Measurements from ENCODE around the gene GJD3.
"Not testable (repeated sequence)": the region's sequence is repeated elsewhere in the genome, so short reads cannot be mapped to it uniquely, and the experiment has no call there.

The GJD3 gene, protein sequence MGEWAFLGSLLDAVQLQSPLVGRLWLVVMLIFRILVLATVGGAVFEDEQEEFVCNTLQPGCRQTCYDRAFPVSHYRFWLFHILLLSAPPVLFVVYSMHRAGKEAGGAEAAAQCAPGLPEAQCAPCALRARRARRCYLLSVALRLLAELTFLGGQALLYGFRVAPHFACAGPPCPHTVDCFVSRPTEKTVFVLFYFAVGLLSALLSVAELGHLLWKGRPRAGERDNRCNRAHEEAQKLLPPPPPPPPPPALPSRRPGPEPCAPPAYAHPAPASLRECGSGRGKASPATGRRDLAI

GRCh38 chr17:40364121-40364861, at the start of gene GJD3:
GJD3 (minus strand) TSS chr17:40364737; CDS start chr17:40363815, 922 bp downstream.
- in situ Hi-C loops (cut with HindIII; ENCODE audit: low sequenced_read_pairs): no loop called here
- H3K4me3 ChIP-seq (ENCODE audit: low read depth, low read length): peak within 1 kb of the TSS; percentile 40
- no peak for DNase-seq (ENCODE audit: low read depth)
- TF ChIP-seq, protein P1, sequence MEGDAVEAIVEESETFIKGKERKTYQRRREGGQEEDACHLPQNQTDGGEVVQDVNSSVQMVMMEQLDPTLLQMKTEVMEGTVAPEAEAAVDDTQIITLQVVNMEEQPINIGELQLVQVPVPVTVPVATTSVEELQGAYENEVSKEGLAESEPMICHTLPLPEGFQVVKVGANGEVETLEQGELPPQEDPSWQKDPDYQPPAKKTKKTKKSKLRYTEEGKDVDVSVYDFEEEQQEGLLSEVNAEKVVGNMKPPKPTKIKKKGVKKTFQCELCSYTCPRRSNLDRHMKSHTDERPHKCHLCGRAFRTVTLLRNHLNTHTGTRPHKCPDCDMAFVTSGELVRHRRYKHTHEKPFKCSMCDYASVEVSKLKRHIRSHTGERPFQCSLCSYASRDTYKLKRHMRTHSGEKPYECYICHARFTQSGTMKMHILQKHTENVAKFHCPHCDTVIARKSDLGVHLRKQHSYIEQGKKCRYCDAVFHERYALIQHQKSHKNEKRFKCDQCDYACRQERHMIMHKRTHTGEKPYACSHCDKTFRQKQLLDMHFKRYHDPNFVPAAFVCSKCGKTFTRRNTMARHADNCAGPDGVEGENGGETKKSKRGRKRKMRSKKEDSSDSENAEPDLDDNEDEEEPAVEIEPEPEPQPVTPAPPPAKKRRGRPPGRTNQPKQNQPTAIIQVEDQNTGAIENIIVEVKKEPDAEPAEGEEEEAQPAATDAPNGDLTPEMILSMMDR (IDR thresholded peaks at IDR 0.05; ENCODE audit: low read depth, low read length, missing control alignments): no peak

- in situ Hi-C loops (cut with HindIII; ENCODE audit: low sequenced_read_pairs); H3K4me3 ChIP-seq (ENCODE audit: low read depth, low read length); DNase-seq (ENCODE audit: low read depth): not testable (repeated sequence)
Measured at GRCh38 chr17:40414312-40414711, 49.8 kb upstream of the GJD3 start.

- in situ Hi-C loops (cut with HindIII; ENCODE audit: low sequenced_read_pairs): no loop called here
- H3K4me3 ChIP-seq (ENCODE audit: low read depth, low read length): no peak overlapping the region
- no peak for DNase-seq (ENCODE audit: low read depth)
- TF ChIP-seq, protein P1 (IDR thresholded peaks at IDR 0.05; ENCODE audit: low read depth, low read length, missing control alignments): no peak
Measured at GRCh38 chr17:40412880-40413279, 48.3 kb upstream of the GJD3 start.

DNA sequence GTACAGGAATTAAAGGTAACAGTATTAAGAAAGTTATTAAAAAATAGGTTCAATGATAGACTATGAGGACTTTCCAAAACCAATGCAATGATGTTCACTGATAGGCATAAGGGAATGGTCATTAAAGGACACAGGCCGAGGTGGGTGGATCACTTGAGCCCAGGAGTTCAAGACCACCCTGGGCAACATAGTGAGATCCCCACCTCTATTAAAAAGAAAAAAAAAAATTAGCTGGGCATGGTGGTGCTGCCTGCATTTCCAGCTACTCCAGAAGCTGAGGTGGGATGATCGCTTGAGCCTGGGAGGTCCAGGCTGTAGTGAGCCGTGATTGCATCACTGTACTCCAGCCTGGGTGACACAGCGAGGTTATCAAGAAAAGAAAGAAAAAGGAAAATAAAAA, 47.3 kb upstream of the GJD3 start:
- TF ChIP-seq, protein P1 (IDR thresholded peaks at IDR 0.05; ENCODE audit: low read depth, low read length, missing control alignments): no peak
- in situ Hi-C loops (cut with HindIII; ENCODE audit: low sequenced_read_pairs): no loop called here

GRCh38 chr17:40410082-40410481, 45.5 kb upstream of the GJD3 start:
- H3K4me3 ChIP-seq (ENCODE audit: low read depth, low read length): no peak overlapping the region
- in situ Hi-C loops (cut with HindIII; ENCODE audit: low sequenced_read_pairs): no loop called here
- DNase-seq (ENCODE audit: low read depth): no peak
- TF ChIP-seq, protein P1 (IDR thresholded peaks at IDR 0.05; ENCODE audit: low read depth, low read length, missing control alignments): no peak

More for the DNA sequence above, 47.3 kb upstream of the GJD3 start:
- no peak for DNase-seq (ENCODE audit: low read depth)
- no peak overlapping the region for H3K4me3 ChIP-seq (ENCODE audit: low read depth, low read length)

DNA sequence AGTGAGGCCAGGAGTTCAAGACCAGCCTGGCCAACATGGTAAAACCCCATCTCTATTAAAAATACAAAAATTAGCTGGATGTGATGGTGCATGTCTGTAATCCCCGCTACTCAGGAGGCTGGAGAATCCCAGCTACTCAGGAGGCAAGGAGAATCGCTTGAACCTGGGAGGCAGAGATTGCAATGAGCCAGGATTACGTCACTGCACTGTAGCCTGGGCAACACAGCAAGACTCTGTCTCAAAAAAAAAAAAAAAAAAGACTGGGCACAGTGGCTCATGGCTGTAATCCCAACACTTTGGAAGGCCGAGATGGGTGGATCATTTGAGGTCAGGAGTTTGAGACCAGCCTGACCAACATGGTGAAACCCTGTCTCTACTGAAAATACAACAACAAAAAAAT, 45.0 kb upstream of the GJD3 start:
- in situ Hi-C loops (cut with HindIII; ENCODE audit: low sequenced_read_pairs); DNase-seq (ENCODE audit: low read depth); H3K4me3 ChIP-seq (ENCODE audit: low read depth, low read length): not testable (repeated sequence)

- no peak overlapping the region for H3K4me3 ChIP-seq (ENCODE audit: low read depth, low read length)
- in situ Hi-C loops (cut with HindIII; ENCODE audit: low sequenced_read_pairs): no loop called here
- no peak for DNase-seq (ENCODE audit: low read depth)
- TF ChIP-seq, protein P1 (IDR thresholded peaks at IDR 0.05; ENCODE audit: low read depth, low read length, missing control alignments): no peak
Measured at GRCh38 chr17:40407460-40407859, 42.9 kb upstream of the GJD3 start.
